Left colon (tissue), 2 donors: Measurements from ENCODE around the gene ZNF185. TPM values are rescaled to one million over a fixed set of nuclear protein-coding genes. Genes with fewer than 3 reads are reported as not detected.

Experiments used
- ATAC-seq: fragments of 200-7000 bp; cut with Tn5 transposase; one replicate; pipeline ENCODE4 v1.9.1; 2020; ENCODE audit warnings: mild to moderate bottlenecking, moderate library complexity
- DNase-seq, 2 donors: peaks; one replicate each; pipeline ENCODE4 v3.0.0-alpha.2; 2020
- intact Hi-C, 2 donors: fragments of 100-400 bp; cut with DNase I in 1 of 2; cut with micrococcal nuclease in 1 of 2; formaldehyde crosslinking; loops; one replicate each; pipeline versions ENCODE4 v1.11.2 to v1.14.0; 2022; cut with DNase I, micrococcal nuclease
- total RNA-seq, 2 donors: library from RNA; stranded (reverse); fragmentation: NEBNext Ultra II Directional; extraction: Animal tissue kit (Norgen Biotek cat#: 25700); gene quantifications; one replicate each; pipeline ENCODE4 v1.2.1, GENCODE V29; 2021
- donor health status: DM: no; HTN: no; CAD: no.
- donor health status: DM: yes; HTN: yes; CAD: no.

The ZNF185 gene
- total RNA-seq, 2 donors from 2014 or later = 4.0 to 4.6 TPM

- intact Hi-C loops = no loop called here
- ATAC-seq = no peak
- DNase-seq = no peak
These were observed 4.6 kb upstream of the ZNF185 start for GRCh38 chrX:152892999-152893891.

- intact Hi-C loops = no loop called here
- DNase-seq = no peak
- no peak for ATAC-seq
These were observed 3.8 kb upstream of the ZNF185 start for GRCh38 chrX:152893980-152894610.

GRCh38 chrX:152895121-152895520 lies 2.7 kb upstream of the ZNF185 start:
- no peak for DNase-seq
- ATAC-seq = peak; percentile 8
- intact Hi-C loops = no loop called here

GRCh38 chrX:152895724-152896420 lies 2.0 kb upstream of the ZNF185 start:
- peak; percentile 56 to 73 for DNase-seq
- intact Hi-C loops = no loop called here
- ATAC-seq = peak; percentile 87

GRCh38 chrX:152896450-152896849 lies 1.4 kb upstream of the ZNF185 start:
- intact Hi-C loops = no loop called here
- no peak for ATAC-seq
- no peak for DNase-seq

GRCh38 chrX:152898442-152898841 lies 575 bp downstream of the ZNF185 start:
- DNase-seq = no peak
- no peak for ATAC-seq

GRCh38 chrX:152899111-152899873 lies 1.4 kb downstream of the ZNF185 start:
- DNase-seq (no peak), ATAC-seq (no peak)
- intact Hi-C loops = no loop called here

More at GRCh38 chrX:152898442-152898841, 575 bp downstream of the ZNF185 start:
- intact Hi-C loops = no loop called here

GRCh38 chrX:152899874-152900719 lies 2.2 kb downstream of the ZNF185 start:
- intact Hi-C loops = no loop called here
- ATAC-seq = no peak

GRCh38 chrX:152900937-152901445 lies 3.1 kb downstream of the ZNF185 start:
- intact Hi-C loops = no loop called here
- no peak for ATAC-seq
- DNase-seq = no peak

More at GRCh38 chrX:152899874-152900719, 2.2 kb downstream of the ZNF185 start:
- DNase-seq = no peak

- DNase-seq (no peak), ATAC-seq (no peak)
- intact Hi-C loops = no loop called here
These were observed 4.1 kb downstream of the ZNF185 start for GRCh38 chrX:152901816-152902501.

GRCh38 chrX:152902502-152902820 lies 4.6 kb downstream of the ZNF185 start:
- no peak for ATAC-seq
- intact Hi-C loops = no loop called here
- no peak for DNase-seq

GRCh38 chrX:152903589-152903988 lies 5.7 kb downstream of the ZNF185 start:
- ATAC-seq (no peak), DNase-seq (no peak)
- intact Hi-C loops = no loop called here

- intact Hi-C loops = no loop called here
- DNase-seq = peak in 1 of 2 donors; percentile 56
- peak; percentile 68 for ATAC-seq
These were observed 6.5 kb downstream of the ZNF185 start for GRCh38 chrX:152904151-152905080.

- ATAC-seq (no peak), DNase-seq (no peak)
- intact Hi-C loops = no loop called here
These were observed 7.2 kb downstream of the ZNF185 start for GRCh38 chrX:152905081-152905420.

- ATAC-seq (no peak), DNase-seq (no peak)
- intact Hi-C loops = no loop called here
These were observed 9.3 kb downstream of the ZNF185 start for GRCh38 chrX:152907084-152907651.

- no peak for ATAC-seq
- intact Hi-C loops = no loop called here
- no peak for DNase-seq
These were observed 10.6 kb downstream of the ZNF185 start for GRCh38 chrX:152908486-152908885.
